BJ (cell line): ENCODE results near the gene ANKRD11. TPM values are rescaled to one million over a fixed set of nuclear protein-coding genes. Genes with fewer than 3 reads are reported as not detected.
"Not testable (repeated sequence)": the region's sequence is repeated elsewhere in the genome, so short reads cannot be mapped to it uniquely, and the experiment has no call there.

Source experiments
- CTCF ChIA-PET: fragments of 350-600 bp; formaldehyde crosslinking; extraction: SDS; loops from one replicate; lab custom pipeline; 2021; ENCODE audit warnings: antibody characterized with exemption, inconsistent platforms; lab: Yijun Ruan, JAX
- POLR2A ChIA-PET: fragments of 300-600 bp; sonication (Branson Sonifier 250); formaldehyde crosslinking; extraction: SDS; loops from one replicate; lab custom pipeline; 2021; ENCODE audit warnings: antibody characterized with exemption; lab: Charles Lee
- DNase-seq: peaks from one replicate; pipeline ENCODE4 v3.0.0-alpha.2; 2011; ENCODE audit warnings: low read depth
- H3K27me3 ChIP-seq: 2 replicates; pipeline ENCODE4 v1.6.0; 2011; ENCODE audit warnings: low read length; ENCODE audit not compliant: control insufficient read depth, insufficient read depth
- H3K36me3 ChIP-seq: 2 replicates; pipeline ENCODE4 v1.5.1; 2011; ENCODE audit warnings: low read length; ENCODE audit not compliant: control insufficient read depth, insufficient read depth
- H3K4me3 ChIP-seq: 2 replicates; pipeline ENCODE4 v1.5.1; 2011; ENCODE audit warnings: low read depth, mild to moderate bottlenecking, control low read depth, low read length
- polyA plus RNA-seq: library from polyadenylated mRNA; depleted of rRNA; stranded (reverse); fragments of >200 nt; gene quantifications from 2 replicates; pipeline ENCODE4 v1.2.3, GENCODE V29; 2011
- TF ChIP-seq, protein P1 (sequence below): IDR thresholded peaks from 2 replicates; pipeline ENCODE4 v1.5.1; 2011; ENCODE audit warnings: low read depth, mild to moderate bottlenecking, control low read depth, inconsistent platforms, low read length, moderate library complexity; ENCODE audit not compliant: insufficient read depth

Gene ANKRD11
- polyA plus RNA-seq, 1 experiment: 61.8 TPM

GRCh38 chr16:89363621-89364393 lies 126.6 kb downstream of the ANKRD11 start:
- POLR2A ChIA-PET: no interaction called here
- Histone ChIP-seq H3K4me3 (no peak overlapping the region), H3K27me3 (no peaks in the 10 kb centered on the region), H3K36me3 (no peaks in the 10 kb centered on the region; the same call in none of the 2 replicates)
- DNase-seq: no peak
- CTCF ChIA-PET: interaction anchor here (0.8 kb wide), 1 partner anchor 125 kb away, joined by 3 read pairs; no protein-coding TSS in a partner anchor
- TF ChIP-seq, protein P1, sequence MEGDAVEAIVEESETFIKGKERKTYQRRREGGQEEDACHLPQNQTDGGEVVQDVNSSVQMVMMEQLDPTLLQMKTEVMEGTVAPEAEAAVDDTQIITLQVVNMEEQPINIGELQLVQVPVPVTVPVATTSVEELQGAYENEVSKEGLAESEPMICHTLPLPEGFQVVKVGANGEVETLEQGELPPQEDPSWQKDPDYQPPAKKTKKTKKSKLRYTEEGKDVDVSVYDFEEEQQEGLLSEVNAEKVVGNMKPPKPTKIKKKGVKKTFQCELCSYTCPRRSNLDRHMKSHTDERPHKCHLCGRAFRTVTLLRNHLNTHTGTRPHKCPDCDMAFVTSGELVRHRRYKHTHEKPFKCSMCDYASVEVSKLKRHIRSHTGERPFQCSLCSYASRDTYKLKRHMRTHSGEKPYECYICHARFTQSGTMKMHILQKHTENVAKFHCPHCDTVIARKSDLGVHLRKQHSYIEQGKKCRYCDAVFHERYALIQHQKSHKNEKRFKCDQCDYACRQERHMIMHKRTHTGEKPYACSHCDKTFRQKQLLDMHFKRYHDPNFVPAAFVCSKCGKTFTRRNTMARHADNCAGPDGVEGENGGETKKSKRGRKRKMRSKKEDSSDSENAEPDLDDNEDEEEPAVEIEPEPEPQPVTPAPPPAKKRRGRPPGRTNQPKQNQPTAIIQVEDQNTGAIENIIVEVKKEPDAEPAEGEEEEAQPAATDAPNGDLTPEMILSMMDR: no peak

DNA sequence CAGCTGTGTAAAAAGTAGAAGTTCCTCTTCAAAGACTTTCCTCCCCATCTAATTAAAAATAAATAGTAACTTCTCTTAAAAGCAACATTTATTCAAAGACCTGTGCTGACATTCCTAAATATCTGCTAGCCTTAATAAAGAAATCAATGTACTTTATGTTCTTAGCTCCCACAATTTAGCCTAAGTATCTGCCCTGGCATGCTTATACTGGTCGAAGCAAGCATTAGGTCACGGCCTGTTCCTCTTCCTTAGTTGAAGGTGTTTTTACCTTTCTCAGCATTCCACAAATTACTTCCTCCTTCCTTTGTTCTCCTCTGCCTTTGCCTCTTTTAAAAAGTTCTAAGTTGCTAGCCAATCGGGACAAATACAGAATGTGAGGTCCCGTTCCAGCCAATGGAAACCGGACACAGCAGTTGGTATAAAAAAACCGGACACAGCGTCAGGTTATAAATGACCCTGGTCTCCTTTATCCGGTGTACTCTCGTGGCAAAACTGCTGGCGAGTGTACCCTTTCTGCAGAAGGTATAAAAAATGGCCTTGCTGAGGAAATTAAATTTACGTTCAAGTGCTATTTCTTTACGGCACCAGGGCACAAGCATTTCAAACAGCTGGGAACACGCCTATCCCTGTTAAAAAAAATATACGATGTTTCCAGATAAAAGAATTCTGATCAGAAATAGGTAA lies 127.7 kb downstream of the ANKRD11 start:
- H3K36me3 ChIP-seq, H3K4me3 ChIP-seq, CTCF ChIA-PET, POLR2A ChIA-PET, DNase-seq, H3K27me3 ChIP-seq: not testable (repeated sequence)

- Histone ChIP-seq H3K36me3 (peaks cover 2% of the 10 kb centered on the region), H3K27me3 (no peaks in the 10 kb centered on the region), H3K4me3 (no peak overlapping the region)
- CTCF ChIA-PET: no interaction called here
- DNase-seq: no peak
- TF ChIP-seq, protein P1: no peak
- POLR2A ChIA-PET: no interaction called here
Measured at GRCh38 chr16:89361751-89362539, 128.4 kb downstream of the ANKRD11 start.

GRCh38 chr16:89360760-89361435 lies 129.5 kb downstream of the ANKRD11 start:
- TF ChIP-seq, protein P1: no peak
- CTCF ChIA-PET: no interaction called here
- peaks cover 2% of the 10 kb centered on the region for H3K36me3 ChIP-seq
- no peaks in the 10 kb centered on the region for H3K27me3 ChIP-seq
- H3K4me3 ChIP-seq: no peak overlapping the region
- DNase-seq: no peak
- POLR2A ChIA-PET: no interaction called here

DNA sequence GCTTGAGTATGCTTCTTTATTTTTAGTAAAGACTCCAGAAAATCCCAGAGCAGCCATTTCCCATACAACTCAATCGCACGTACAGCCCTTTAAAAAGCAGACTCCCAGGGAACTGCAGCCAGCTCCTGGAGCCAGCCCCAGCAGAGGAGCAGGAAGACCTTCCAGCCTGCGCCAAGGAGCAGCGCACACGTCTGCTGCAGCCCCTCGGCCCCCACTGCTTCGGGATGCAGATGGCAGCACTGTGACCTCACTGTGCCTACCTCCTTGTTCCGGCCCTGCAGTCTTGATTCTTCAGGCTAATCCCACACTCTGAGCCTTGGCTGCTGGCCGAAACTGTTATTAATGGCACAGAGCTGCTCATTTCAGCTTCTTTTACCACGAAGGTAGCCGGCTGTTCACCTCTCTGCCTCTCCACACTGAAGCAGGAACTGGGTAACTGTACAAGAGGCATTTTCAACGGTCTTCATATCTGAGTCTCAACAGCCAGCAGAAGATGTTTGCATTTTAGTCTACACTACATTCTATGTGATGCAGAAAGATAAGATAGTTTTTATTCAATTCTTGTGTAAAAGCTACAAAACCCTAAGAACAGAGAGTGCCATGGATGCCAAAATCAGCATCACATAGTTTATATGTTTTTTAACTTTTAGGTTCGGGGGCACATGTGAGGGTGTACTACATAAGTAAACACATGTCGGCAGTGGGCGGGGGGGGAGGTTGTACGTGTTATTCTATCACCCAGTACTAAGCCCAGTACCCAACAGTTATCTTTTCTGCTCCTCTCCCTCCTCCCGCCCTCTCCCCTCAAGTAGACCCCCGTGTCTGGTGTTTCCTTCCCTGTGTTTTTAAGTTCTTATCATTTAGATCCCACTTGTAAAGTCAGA lies 130.9 kb downstream of the ANKRD11 start:
- TF ChIP-seq, protein P1: no peak
- Histone ChIP-seq H3K27me3 (no peaks in the 10 kb centered on the region), H3K4me3 (no peak overlapping the region), H3K36me3 (peaks cover 2% of the 10 kb centered on the region)
- ChIA-PET POLR2A (no interaction called here), CTCF (no interaction called here)
- DNase-seq: no peak
